ENCODE measurements around the gene FRG1.
"Not testable (repeated sequence)": the region's sequence is repeated elsewhere in the genome, so short reads cannot be mapped to it uniquely, and the experiment has no call there.

Gene FRG1

DNA sequence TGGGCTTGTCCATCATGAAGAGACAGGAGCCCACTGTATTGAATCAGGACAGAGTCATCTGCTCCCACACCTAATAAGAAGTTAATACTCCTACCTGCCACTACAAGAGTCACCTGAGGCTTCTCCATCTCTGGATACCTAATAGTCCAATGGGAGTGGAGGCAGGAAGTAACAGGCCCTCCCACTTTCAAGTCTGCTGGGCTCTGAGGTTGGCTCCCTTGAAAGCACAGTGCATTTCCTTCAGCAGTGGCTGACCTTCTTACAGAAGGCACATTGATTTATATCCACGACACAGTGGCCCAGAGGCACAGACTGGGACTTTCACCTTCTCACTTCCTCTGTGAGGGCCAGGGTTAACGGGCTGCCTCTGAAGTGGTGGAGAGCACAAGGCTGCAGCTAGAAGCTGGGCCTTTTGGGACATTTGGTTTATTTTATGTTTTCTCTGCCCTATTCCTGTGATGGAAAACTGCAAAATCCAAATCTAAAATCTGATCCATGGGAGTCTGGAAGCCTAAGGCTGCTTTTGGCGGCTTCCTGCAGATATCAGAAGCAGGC is 48.3 kb downstream of the FRG1 start:
- Histone ChIP-seq H3K4me1 (ENCODE audit: low read depth, poor library complexity, severe bottlenecking) (no peaks in the 10 kb centered on the region), H3K27ac (no peak overlapping the region), H3K36me3 (ENCODE audit: insufficient read depth) (no peaks in the 10 kb centered on the region), H4K20me1 (ENCODE audit: insufficient read depth) (no peaks in the 10 kb centered on the region), H3K4me2 (no peak overlapping the region), H2AFZ (ENCODE audit: low read depth) (no peak overlapping the region), H3K79me2 (ENCODE audit: insufficient read depth, low read depth) (no peaks in the 10 kb centered on the region), H3K4me3 (IDR thresholded peaks at IDR 0.05; ENCODE audit: insufficient read depth, low read depth, low read length) (no peak overlapping the region), H3K27me3 (ENCODE audit: insufficient read depth, low read depth) (no peaks in the 10 kb centered on the region), H3K9ac (no peak overlapping the region)
- TF ChIP-seq, protein P1, sequence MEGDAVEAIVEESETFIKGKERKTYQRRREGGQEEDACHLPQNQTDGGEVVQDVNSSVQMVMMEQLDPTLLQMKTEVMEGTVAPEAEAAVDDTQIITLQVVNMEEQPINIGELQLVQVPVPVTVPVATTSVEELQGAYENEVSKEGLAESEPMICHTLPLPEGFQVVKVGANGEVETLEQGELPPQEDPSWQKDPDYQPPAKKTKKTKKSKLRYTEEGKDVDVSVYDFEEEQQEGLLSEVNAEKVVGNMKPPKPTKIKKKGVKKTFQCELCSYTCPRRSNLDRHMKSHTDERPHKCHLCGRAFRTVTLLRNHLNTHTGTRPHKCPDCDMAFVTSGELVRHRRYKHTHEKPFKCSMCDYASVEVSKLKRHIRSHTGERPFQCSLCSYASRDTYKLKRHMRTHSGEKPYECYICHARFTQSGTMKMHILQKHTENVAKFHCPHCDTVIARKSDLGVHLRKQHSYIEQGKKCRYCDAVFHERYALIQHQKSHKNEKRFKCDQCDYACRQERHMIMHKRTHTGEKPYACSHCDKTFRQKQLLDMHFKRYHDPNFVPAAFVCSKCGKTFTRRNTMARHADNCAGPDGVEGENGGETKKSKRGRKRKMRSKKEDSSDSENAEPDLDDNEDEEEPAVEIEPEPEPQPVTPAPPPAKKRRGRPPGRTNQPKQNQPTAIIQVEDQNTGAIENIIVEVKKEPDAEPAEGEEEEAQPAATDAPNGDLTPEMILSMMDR (conservative IDR thresholded peaks at IDR 0.05; ENCODE audit: low read depth, low read length), result no peak

DNA sequence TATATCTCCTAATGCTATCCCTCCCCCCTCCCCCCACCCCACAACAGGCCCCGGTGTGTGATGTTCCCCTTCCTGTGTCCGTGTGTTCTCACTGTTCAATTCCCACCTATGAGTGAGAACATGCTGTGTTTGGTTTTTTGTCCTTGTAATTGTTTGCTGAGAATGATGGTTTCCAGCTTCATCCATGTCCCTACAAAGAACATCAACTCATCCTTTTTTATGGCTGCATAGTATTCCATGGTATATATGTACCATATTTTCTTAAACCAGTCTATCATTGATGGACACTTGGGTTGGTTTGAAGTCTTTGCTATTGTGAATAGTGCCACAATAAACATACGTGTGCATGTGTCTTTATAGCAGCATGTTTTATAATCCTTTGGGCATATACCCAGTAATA is 49.3 kb downstream of the FRG1 start:
- H4K20me1 ChIP-seq (ENCODE audit: insufficient read depth); H3K36me3 ChIP-seq (ENCODE audit: insufficient read depth); H3K79me2 ChIP-seq (ENCODE audit: insufficient read depth, low read depth); H3K27ac ChIP-seq; H3K4me1 ChIP-seq (ENCODE audit: low read depth, poor library complexity, severe bottlenecking); H3K9ac ChIP-seq; H3K4me3 ChIP-seq (IDR thresholded peaks at IDR 0.05; ENCODE audit: insufficient read depth, low read depth, low read length); H3K27me3 ChIP-seq (ENCODE audit: insufficient read depth, low read depth); H3K4me2 ChIP-seq; H2AFZ ChIP-seq (ENCODE audit: low read depth): not testable (repeated sequence)
